ENCODE data around the gene KDM6B.

DNA sequence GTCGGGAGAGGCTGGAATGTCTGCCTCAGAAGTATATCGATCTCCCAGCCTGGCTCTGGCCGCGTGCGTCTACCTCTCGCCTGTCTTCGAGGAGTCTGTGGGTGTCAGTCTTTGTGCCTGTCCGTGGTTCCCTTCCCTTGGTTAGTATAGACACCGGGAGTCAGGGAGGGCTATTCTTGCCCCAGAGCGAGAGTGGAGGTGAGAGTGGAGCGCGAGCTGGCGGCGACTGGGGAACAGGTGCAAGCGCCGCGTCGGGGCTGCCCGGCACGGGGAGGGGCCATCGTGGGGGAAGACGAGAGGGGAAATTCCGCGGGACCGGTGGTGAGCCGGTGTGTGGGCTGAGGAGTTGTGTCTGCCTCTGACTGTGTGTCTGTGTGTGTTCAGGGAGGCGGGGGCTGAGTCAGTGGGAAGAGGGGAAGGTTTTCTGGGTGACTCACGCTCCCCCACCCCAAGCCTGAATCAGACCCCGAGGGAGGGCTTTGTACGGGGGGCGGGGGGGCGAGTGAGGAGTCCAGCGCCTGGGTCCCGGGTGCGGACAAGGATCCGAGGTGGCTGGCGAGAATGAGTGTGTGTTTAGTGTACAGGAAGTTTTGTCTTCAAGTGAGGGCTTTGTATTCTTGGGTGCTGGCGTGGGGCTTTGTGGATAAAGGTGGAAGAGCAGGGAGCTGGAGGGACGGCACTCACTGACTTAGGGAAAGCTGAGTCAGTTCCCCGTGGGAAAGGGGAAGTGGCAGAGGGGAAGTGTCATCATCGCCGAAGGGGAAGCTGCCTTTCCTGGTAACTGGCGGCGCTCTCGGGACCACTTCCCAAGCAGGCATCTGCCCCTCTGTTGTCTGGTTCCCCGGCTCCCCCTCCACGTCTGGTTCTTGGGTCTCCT is 8.6 kb downstream of the KDM6B start:
- TF ChIP-seq, protein P1, sequence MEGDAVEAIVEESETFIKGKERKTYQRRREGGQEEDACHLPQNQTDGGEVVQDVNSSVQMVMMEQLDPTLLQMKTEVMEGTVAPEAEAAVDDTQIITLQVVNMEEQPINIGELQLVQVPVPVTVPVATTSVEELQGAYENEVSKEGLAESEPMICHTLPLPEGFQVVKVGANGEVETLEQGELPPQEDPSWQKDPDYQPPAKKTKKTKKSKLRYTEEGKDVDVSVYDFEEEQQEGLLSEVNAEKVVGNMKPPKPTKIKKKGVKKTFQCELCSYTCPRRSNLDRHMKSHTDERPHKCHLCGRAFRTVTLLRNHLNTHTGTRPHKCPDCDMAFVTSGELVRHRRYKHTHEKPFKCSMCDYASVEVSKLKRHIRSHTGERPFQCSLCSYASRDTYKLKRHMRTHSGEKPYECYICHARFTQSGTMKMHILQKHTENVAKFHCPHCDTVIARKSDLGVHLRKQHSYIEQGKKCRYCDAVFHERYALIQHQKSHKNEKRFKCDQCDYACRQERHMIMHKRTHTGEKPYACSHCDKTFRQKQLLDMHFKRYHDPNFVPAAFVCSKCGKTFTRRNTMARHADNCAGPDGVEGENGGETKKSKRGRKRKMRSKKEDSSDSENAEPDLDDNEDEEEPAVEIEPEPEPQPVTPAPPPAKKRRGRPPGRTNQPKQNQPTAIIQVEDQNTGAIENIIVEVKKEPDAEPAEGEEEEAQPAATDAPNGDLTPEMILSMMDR (IDR thresholded peaks at IDR 0.05; ENCODE audit: low read length), result no peak
- TF ChIP-seq EZH2 (optimal IDR thresholded peaks at IDR 0.05; ENCODE audit: low read depth, low read length), result no peak

All from MM.1S (cell line).